IMR-90 (cell line): ENCODE measurements around the gene KCTD11. TPM values are rescaled to one million over a fixed set of nuclear protein-coding genes. Genes with fewer than 3 reads are reported as not detected.

Experiments
- ATAC-seq: fragments of 200-7000 bp; cut with Tn5 transposase; 2 replicates; pipeline ENCODE4 v1.9.1; 2020; ENCODE audit warnings: low read depth, mild to moderate bottlenecking, moderate library complexity
- BruUV-seq: library from RNA; stranded (reverse); fragments of 400-500 nt; replicated peaks from 2 replicates; lab custom pipeline; 2021; lab: Mats Ljungman, UMichigan
- CTCF ChIA-PET: fragments of 300-600 bp; formaldehyde crosslinking; extraction: SDS; loops from one replicate; lab custom pipeline; 2021; ENCODE audit warnings: antibody characterized with exemption; lab: Yijun Ruan, JAX
- POLR2A ChIA-PET: fragments of 300-600 bp; sonication (Branson Sonifier 250); formaldehyde crosslinking; loops from one replicate; lab custom pipeline; 2022; ENCODE audit warnings: antibody characterized with exemption; ENCODE audit not compliant: unreplicated experiment; lab: Charles Lee
- DNase-seq: peaks from one replicate; pipeline ENCODE4 v3.0.0; 2013
- H2AFZ ChIP-seq: replicated peaks from 2 replicates; pipeline ENCODE3; 2013; ENCODE audit warnings: low read length, mild to moderate bottlenecking; ENCODE audit not compliant: poor library complexity
- H2AK5ac ChIP-seq: 2 replicates; pipeline ENCODE4 v1.6.1; 2013; ENCODE audit warnings: low read depth, low read length, inconsistent platforms
- H2AK9ac ChIP-seq: replicated peaks from 2 replicates; pipeline ENCODE3; 2013; ENCODE audit warnings: mild to moderate bottlenecking, low read depth, low read length, moderate library complexity; ENCODE audit not compliant: poor library complexity
- H2BK120ac ChIP-seq: 2 replicates; pipeline ENCODE4 v1.6.1; 2013; ENCODE audit warnings: low read depth, low read length, inconsistent platforms
- H2BK15ac ChIP-seq: 3 replicates; pipeline ENCODE4 v1.6.1; 2013; ENCODE audit warnings: low read depth, low read length, inconsistent platforms
- H2BK20ac ChIP-seq: 2 replicates; pipeline ENCODE4 v1.6.1; 2013; ENCODE audit warnings: low read depth, mild to moderate bottlenecking, inconsistent platforms, low read length, moderate library complexity
- H2BK5ac ChIP-seq: 2 replicates; pipeline ENCODE4 v1.6.1; 2013; ENCODE audit warnings: mild to moderate bottlenecking, low read depth, low read length, inconsistent platforms; ENCODE audit not compliant: poor library complexity, severe bottlenecking
- H3K14ac ChIP-seq: replicated peaks from 2 replicates; pipeline ENCODE4 v1.6.1; 2013; ENCODE audit warnings: low read depth, low read length, inconsistent platforms
- H3K18ac ChIP-seq: 2 replicates; pipeline ENCODE4 v1.6.1; 2013; ENCODE audit warnings: low read depth, low read length, control low read depth
- H3K23ac ChIP-seq: 2 replicates; pipeline ENCODE4 v1.6.1; 2013; ENCODE audit warnings: low read depth, low read length, inconsistent platforms
- H3K27ac ChIP-seq: 2 replicates; pipeline ENCODE4 v1.5.1; 2013; ENCODE audit warnings: mild to moderate bottlenecking, control low read depth, low read length; ENCODE audit not compliant: insufficient read depth
- H3K27me3 ChIP-seq: 2 replicates; pipeline ENCODE4 v1.6.1; 2013; ENCODE audit warnings: low read length; ENCODE audit not compliant: control insufficient read depth, insufficient read depth
- H3K36me3 ChIP-seq: 2 replicates; pipeline ENCODE4 v1.6.1; 2013; ENCODE audit warnings: low read length, mixed read lengths; ENCODE audit not compliant: control insufficient read depth, insufficient read depth
- H3K4ac ChIP-seq: 2 replicates; pipeline ENCODE4 v1.6.1; 2013; ENCODE audit warnings: low read depth, low read length, inconsistent platforms
- H3K4me1 ChIP-seq: 2 replicates; pipeline ENCODE4 v1.6.1; 2013; ENCODE audit warnings: low read length, mixed read lengths; ENCODE audit not compliant: control insufficient read depth, insufficient read depth
- H3K4me2 ChIP-seq: 2 replicates; pipeline ENCODE4 v1.6.1; 2013; ENCODE audit warnings: low read depth, mild to moderate bottlenecking, control low read depth, low read length, moderate library complexity
- H3K4me3 ChIP-seq: 2 replicates; pipeline ENCODE4 v1.5.1; 2013; ENCODE audit warnings: low read depth, mild to moderate bottlenecking, control low read depth, low read length, moderate library complexity; ENCODE audit not compliant: insufficient read depth
- H3K56ac ChIP-seq: 2 replicates; pipeline ENCODE4 v1.6.1; 2013; ENCODE audit warnings: low read length, inconsistent platforms; ENCODE audit not compliant: insufficient read depth; ENCODE audit errors: extremely low read depth
- H3K79me1 ChIP-seq, 2 experiments: 2 replicates each; pipeline ENCODE4 v1.6.1; 2013; ENCODE audit warnings: low read length in 2 of 2, inconsistent platforms in 1 of 2, low read depth in 1 of 2
- H3K9ac ChIP-seq: 2 replicates; pipeline ENCODE4 v1.6.1; 2013; ENCODE audit warnings: low read depth, low read length, control low read depth
- H3K9me1 ChIP-seq: 2 replicates; pipeline ENCODE4 v1.6.1; 2013; ENCODE audit warnings: low read length, inconsistent platforms; ENCODE audit not compliant: insufficient read depth
- H3K9me3 ChIP-seq: 2 replicates; pipeline ENCODE4 v1.6.1; 2013; ENCODE audit warnings: low read length; ENCODE audit not compliant: control insufficient read depth, insufficient read depth
- H4K20me1 ChIP-seq: 2 replicates; pipeline ENCODE4 v1.6.1; 2013; ENCODE audit warnings: low read length, inconsistent platforms; ENCODE audit not compliant: insufficient read depth
- H4K5ac ChIP-seq: 2 replicates; pipeline ENCODE4 v1.6.1; 2013; ENCODE audit warnings: mild to moderate bottlenecking, low read depth, low read length, control low read depth
- H4K8ac ChIP-seq, 2 experiments: 2 replicates each; pipeline ENCODE4 v1.6.1; 2013; ENCODE audit warnings: low read depth in 2 of 2, low read length in 2 of 2, control low read depth in 1 of 2, inconsistent platforms in 1 of 2
- H4K91ac ChIP-seq: 2 replicates; pipeline ENCODE4 v1.6.1; 2013; ENCODE audit warnings: low read depth, low read length, inconsistent platforms; ENCODE audit not compliant: insufficient read depth
- POLR2A ChIP-seq: IDR thresholded peaks from 2 replicates; pipeline ENCODE4 v1.6.1; 2012; ENCODE audit warnings: mild to moderate bottlenecking, low read depth, low read length
- WGBS, 2 experiments: methylation state at CpG; one replicate each; pipeline versions ENCODE4 v1.1.5 to v1.1.7; 2013; ENCODE audit warnings: missing lambda C conversion rate in 2 of 2; ENCODE audit not compliant: insufficient read length in 1 of 2; ENCODE audit errors: extremely low coverage in 2 of 2; 5-methylcytosine and 5-hydroxymethylcytosine counted together
- dilution Hi-C: fragments of 300-500 bp; cut with HindIII; formaldehyde crosslinking; loops from one replicate; pipeline ENCODE4 v1.14.3; 2018; ENCODE audit warnings: low sequenced_read_pairs; ENCODE audit not compliant: unreplicated experiment
- in situ Hi-C: fragments of 300-500 bp; cut with MboI; formaldehyde crosslinking; loops from 3 replicates; pipeline ENCODE4 v1.14.3; 2019; ENCODE audit warnings: low sequenced_read_pairs, inconsistent platforms, mixed read lengths
- intact Hi-C: fragments of 100-400 bp; cut with micrococcal nuclease; formaldehyde crosslinking; loops from 2 replicates; pipeline ENCODE4 v1.10.0; 2022
- polyA plus RNA-seq, 3 experiments: library from polyadenylated mRNA; depleted of rRNA; stranded (reverse); fragments of >200 nt; gene quantifications; 2 replicates each; pipeline ENCODE4 v1.2.3, GENCODE V29; 2012; ENCODE audit warnings: low replicate concordance in 1 of 3
- total RNA-seq: library from RNA; depleted of rRNA; stranded (reverse); fragments of >200 nt; gene quantifications from 2 replicates; pipeline ENCODE4 v1.2.3, GENCODE V29; 2012
- TF ChIP-seq, protein P1 (sequence below): conservative IDR thresholded peaks from 2 replicates; pipeline ENCODE4 v1.5.1; 2012; ENCODE audit warnings: mild to moderate bottlenecking, low read depth, low read length, improper control_type of control experiment

KCTD11 gene
- total and polyA plus RNA-seq, 2 of the 4 experiments (the other 2 are of a cell fraction): 10.8 to 16.4 TPM

- Histone ChIP-seq H4K20me1 (peaks cover 63% of the 10 kb centered on the region), H3K9ac (no peak overlapping the region), H3K56ac (no peak overlapping the region), H3K18ac (no peak overlapping the region), H3K4ac (no peak overlapping the region), H3K27me3 (no peaks in the 10 kb centered on the region), H3K23ac (no peak overlapping the region), H4K5ac (no peak overlapping the region), H3K4me2 (no peak overlapping the region), H4K8ac (no peak overlapping the region), H2AK5ac (no peak overlapping the region), H2AFZ (no peak overlapping the region), H3K9me3 (no peaks in the 10 kb centered on the region), H2BK120ac (no peak overlapping the region), H3K4me3 (no peak overlapping the region), H3K27ac (no peak overlapping the region), H2BK5ac (no peak overlapping the region), H2AK9ac (peak overlapping the region; percentile 68), H3K9me1 (peaks cover 16% of the 10 kb centered on the region), H3K79me1 (peaks cover 25 to 65% of the 10 kb centered on the region in 2 experiments), H2BK20ac (no peak overlapping the region), H2BK15ac (no peak overlapping the region), H4K91ac (no peak overlapping the region), H3K14ac (no peak overlapping the region), H3K36me3 (peaks cover 52% of the 10 kb centered on the region), H3K4me1 (peaks cover 7% of the 10 kb centered on the region)
- TF ChIP-seq, protein P1, sequence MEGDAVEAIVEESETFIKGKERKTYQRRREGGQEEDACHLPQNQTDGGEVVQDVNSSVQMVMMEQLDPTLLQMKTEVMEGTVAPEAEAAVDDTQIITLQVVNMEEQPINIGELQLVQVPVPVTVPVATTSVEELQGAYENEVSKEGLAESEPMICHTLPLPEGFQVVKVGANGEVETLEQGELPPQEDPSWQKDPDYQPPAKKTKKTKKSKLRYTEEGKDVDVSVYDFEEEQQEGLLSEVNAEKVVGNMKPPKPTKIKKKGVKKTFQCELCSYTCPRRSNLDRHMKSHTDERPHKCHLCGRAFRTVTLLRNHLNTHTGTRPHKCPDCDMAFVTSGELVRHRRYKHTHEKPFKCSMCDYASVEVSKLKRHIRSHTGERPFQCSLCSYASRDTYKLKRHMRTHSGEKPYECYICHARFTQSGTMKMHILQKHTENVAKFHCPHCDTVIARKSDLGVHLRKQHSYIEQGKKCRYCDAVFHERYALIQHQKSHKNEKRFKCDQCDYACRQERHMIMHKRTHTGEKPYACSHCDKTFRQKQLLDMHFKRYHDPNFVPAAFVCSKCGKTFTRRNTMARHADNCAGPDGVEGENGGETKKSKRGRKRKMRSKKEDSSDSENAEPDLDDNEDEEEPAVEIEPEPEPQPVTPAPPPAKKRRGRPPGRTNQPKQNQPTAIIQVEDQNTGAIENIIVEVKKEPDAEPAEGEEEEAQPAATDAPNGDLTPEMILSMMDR: no peak; the same call in 1 of the 2 replicates
- TF ChIP-seq POLR2A: peak; percentile 24; the same call in 1 of the 2 replicates
- in situ Hi-C loops: no loop called here
- WGBS, 2 experiments: 100% methylated on average over 1 of the region's 7 CpGs; no CpG with 5 or more reads in 1 of the 2 experiments
- ChIA-PET CTCF (no interaction called here), POLR2A (interaction anchor here (0.5 kb wide), 1 partner anchor 266 kb away, joined by 4 read pairs; no protein-coding TSS in a partner anchor)
- no TSS peak for BruUV-seq
- dilution Hi-C loops: no loop called here
- DNase-seq (peak; percentile 2), ATAC-seq (no peak)
- intact Hi-C loops: no loop called here
Observed at GRCh38 chr17:7313088-7313889, 38.7 kb upstream of the KCTD11 start.
